Inferior parietal cortex (tissue), 1 donor: ENCODE data around the gene EP400.

ENCODE experiments used
- DNase-seq: peaks from one replicate; pipeline ENCODE4 v3.0.0-alpha.2; 2016; ENCODE audit errors: extremely low spot score

Gene EP400

GRCh38 chr12:132123970-132124765 is 174.4 kb downstream of the EP400 start:
- DNase-seq = no peak

- DNase-seq = no peak
Measured at GRCh38 chr12:132124766-132125425, 175.2 kb downstream of the EP400 start.

- DNase-seq = no peak
Measured at GRCh38 chr12:132125736-132126135, 176.0 kb downstream of the EP400 start.

DNA sequence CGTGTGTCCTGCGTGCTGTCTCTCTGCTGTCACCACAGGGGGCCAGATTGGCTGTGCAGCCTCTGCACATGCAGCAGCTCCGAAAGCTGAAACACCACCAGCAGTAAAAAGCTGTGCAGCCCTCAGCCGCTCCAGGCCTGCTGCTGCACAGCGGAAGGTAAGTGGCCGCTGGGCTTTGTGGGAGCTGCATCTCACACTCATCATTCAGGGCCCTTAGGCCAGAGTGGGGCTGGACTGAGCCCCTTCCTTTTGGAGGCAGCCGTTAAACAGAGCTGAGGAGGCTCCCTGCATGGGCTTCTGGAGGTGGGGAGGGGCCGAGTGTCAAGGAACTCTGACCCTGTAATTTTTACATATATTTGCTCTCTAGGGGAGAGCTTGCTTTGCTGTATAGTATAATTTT is 177.3 kb downstream of the EP400 start:
- no peak for DNase-seq

GRCh38 chr12:132129007-132129406 is 179.3 kb downstream of the EP400 start:
- no peak for DNase-seq

GRCh38 chr12:132130690-132131089 is 180.9 kb downstream of the EP400 start:
- no peak for DNase-seq
